ENCODE data around the gene RXRA.

The RXRA gene

DNA sequence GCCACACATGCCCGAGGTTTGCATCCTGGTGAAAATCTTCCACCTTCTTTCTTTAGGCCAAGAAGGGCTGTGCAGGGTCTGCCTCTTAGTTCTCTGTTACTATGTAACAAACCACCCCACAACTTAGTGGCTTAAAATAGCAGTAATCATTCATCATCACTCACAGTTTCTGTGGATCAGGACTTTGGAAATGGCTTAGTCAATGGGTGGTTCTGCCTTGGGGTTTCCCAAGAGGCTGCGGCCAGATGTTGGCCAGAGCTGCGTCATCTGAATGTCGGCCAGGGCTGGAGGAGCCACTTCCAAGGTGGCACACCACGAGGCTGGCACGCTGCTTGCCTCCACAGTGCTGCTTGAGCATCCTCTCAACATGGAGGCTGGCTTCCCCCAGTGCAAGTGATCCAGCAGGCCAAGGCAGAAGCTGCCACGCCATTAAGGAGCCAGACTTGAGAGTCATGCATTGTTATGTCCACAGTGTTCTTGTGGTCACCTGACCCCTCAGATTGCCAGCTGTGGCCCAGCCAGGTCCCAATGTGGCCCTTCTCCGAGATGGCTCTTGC is 135.2 kb downstream of the RXRA start:
- TF ChIP-seq, protein P1, sequence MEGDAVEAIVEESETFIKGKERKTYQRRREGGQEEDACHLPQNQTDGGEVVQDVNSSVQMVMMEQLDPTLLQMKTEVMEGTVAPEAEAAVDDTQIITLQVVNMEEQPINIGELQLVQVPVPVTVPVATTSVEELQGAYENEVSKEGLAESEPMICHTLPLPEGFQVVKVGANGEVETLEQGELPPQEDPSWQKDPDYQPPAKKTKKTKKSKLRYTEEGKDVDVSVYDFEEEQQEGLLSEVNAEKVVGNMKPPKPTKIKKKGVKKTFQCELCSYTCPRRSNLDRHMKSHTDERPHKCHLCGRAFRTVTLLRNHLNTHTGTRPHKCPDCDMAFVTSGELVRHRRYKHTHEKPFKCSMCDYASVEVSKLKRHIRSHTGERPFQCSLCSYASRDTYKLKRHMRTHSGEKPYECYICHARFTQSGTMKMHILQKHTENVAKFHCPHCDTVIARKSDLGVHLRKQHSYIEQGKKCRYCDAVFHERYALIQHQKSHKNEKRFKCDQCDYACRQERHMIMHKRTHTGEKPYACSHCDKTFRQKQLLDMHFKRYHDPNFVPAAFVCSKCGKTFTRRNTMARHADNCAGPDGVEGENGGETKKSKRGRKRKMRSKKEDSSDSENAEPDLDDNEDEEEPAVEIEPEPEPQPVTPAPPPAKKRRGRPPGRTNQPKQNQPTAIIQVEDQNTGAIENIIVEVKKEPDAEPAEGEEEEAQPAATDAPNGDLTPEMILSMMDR (IDR thresholded peaks at IDR 0.05; ENCODE audit: low read depth, low read length): no peak
- no peak for DNase-seq (ENCODE audit: extremely low read depth, low read depth)

DNA sequence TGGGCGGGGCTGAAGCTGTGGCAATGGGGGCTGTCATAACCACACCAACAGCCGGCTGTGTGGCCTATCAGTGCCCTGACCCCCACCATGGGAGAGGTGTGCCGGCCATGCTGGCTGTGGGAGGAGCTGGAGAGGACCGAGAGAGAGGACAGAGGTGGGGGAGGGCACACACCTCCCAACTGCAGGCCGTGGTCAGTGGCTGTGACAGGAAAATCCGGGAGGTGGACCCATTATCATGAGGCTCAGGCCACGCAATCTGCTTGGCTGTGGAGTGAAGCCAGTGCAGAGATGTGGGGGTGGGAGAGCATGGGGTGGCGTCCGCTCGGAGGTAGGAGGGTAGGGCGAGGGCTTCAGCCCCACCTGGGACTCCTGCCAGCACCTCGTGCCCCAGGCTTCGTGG is 136.1 kb downstream of the RXRA start:
- DNase-seq (ENCODE audit: extremely low read depth, low read depth): no peak
- TF ChIP-seq, protein P1 (IDR thresholded peaks at IDR 0.05; ENCODE audit: low read depth, low read length): no peak

DNA sequence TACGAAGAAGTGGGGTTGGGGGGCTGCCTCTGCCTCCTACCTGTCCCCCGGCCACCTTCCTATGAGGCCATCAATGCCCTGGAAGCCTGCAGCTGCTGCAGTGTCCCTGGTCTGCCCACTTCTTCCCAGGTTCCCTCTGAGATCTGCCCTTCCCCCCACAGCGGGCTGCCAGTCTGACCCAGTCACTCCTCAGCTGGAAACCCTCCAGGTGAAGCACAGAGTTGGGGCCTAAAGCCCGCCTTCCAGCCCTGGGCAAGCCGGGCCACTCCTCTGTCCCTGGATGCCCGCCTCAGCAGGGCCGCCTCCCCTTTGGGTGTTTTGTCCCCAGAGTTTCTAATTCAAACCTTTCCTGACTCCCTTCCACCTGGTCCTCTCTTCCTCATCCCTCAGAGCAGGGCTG is 137.0 kb downstream of the RXRA start:
- no peak for DNase-seq (ENCODE audit: extremely low read depth, low read depth)
- TF ChIP-seq, protein P1 (IDR thresholded peaks at IDR 0.05; ENCODE audit: low read depth, low read length): no peak

DNA sequence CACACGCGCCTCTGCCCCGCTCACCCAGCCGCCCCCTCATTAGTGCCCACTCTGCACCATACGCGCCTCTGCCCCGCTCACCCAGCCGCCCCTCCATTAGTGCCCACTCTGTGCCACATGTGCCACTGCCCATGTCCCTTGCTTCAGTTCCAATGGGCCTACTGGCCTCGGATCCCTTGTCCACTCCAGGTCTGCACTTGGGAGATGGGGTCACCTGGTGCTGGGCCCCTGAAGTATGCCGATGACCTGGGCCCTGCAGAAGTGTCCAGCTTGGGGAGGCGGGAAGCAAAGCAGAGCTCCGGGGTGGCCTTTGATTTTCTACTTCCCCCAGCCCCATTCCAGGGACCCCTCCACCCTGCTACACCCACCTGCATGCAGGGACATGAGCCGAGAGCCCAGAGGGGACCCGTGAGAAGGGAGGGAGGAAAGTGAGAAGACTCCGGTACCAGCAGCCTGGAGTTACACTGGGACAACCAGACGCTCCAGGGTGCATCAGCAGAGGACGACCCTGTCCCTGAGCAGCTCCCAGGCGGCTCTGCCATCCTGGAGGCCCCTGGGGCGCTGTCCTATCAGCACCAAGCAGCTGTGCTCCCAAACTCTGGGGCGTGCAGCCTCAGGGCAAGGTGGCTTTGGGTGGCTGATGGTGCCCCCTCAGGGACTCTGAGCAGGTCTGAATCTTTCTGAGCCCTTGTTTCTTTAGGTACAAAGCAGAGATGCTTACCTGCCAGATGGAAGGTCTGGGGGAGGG is 140.8 kb downstream of the RXRA start:
- DNase-seq (ENCODE audit: extremely low read depth, low read depth): no peak
- TF ChIP-seq, protein P1 (IDR thresholded peaks at IDR 0.05; ENCODE audit: low read depth, low read length): no peak

DNA sequence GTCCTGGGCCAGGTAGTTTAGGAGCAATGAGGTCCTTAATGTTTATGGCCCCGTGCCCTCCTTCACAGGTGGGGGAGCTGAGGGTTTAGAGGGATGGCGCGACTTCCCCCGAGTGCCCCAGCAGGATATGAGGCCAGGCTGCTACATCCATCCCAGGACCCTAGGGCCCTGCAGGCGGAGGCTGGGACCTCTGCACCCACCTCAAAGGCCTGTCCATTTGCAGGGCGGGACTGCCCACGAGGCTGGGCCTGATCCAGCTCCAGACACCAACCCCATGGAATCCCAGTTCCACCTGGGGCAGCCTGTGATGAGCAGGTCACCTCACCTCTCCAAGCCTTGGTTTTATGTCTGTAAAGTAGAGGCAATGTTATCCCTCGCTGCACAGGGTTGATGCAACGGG is 142.1 kb downstream of the RXRA start:
- TF ChIP-seq, protein P1 (IDR thresholded peaks at IDR 0.05; ENCODE audit: low read depth, low read length): no peak
- DNase-seq (ENCODE audit: extremely low read depth, low read depth): no peak

DNA sequence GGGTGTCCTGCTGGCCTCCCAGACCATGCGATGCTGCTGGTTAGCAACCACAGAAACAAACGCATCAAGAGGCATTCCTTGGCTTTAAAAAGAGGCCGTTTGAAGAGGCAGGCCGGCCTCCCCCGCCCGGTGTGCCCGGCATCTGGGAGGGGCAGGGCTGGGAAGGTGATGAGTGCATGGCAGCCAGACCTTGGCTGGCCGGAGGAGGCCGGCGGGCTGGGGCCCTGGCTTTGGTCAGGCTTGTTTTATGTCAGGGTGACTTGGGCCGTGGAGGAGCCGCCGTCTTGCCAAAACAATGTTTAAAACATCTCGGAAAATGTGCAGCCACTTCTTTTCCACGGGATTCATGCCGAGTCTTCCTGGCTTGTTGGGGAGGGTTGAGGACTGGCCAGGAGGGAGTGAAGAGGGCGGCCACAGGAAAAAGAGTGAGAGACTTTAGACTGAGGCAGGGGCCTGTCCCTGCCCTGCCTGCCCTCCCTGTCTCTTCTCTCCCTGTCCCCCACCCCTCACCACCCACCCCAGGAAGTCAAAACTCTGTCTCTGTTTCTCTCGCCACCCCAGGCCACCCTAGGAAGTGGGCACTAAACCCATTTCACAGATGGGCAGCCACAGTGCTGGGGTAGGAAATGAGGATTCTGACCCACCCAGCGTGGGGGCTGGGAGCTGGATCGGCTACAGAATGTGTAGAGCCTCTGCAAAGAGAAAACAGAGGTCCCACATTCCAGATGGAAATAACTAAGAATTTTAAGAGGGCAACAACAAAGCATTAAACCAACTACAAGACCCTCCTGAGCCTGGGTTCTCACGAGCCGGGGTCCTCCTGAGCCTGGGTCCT is 143.0 kb downstream of the RXRA start:
- no peak for DNase-seq (ENCODE audit: extremely low read depth, low read depth)
- TF ChIP-seq, protein P1 (IDR thresholded peaks at IDR 0.05; ENCODE audit: low read depth, low read length): no peak

DNA sequence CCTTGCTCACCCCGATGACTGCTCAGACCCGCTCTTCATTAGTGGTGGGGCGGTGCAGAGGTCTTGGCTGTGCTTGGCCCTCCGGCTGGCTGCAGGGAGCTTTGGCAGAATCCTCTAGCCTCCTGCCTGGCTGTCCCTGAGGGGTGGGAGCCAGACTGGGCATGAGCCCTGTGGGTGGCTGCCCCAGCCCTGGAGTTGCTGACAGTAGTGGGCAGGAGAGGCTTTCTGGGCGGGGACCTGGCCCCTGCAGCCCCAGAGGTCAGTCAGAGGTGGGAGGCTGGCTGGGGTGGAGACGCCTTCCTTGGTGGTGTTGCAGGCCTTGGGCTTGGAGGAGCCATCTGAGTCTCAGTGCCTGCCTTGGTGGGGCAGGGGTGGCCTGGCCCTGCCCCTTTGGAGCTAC is 146.0 kb downstream of the RXRA start:
- TF ChIP-seq, protein P1 (IDR thresholded peaks at IDR 0.05; ENCODE audit: low read depth, low read length): no peak
- DNase-seq (ENCODE audit: extremely low read depth, low read depth): no peak

Measured in AG09319 (cell line).